Stomach (tissue), 9 donors: ENCODE results near the gene KIRREL3. TPM values are rescaled to one million over a fixed set of nuclear protein-coding genes. Genes with fewer than 3 reads are reported as not detected.
A peak's percentile ranks its signal among the peaks of the same experiment; 100 is the strongest.

Experiments
- DNase-seq, 2 donors: peaks; one replicate each; pipeline versions ENCODE4 v3.0.0 to v3.0.0-alpha.2; 2013 to 2019
- H3K27ac ChIP-seq, 5 donors: fragments of 200-600 bp in 4 of 5; sonication (generic) in 4 of 5; one replicate each; pipeline ENCODE4 v1.5.1; 2013 to 2019; ENCODE audit warnings: mild to moderate bottlenecking in 1 of 5, moderate library complexity in 1 of 5
- H3K27me3 ChIP-seq, 3 donors: fragments of 200-600 bp; sonication (generic); one replicate each; pipeline ENCODE4 v1.5.1; 2017 to 2019; ENCODE audit warnings: mixed run types in 1 of 3
- H3K36me3 ChIP-seq, 4 donors: fragments of 200-600 bp; sonication (generic); 1 replicate in 3 of 4; 2 replicates in 1 of 4; pipeline ENCODE4 v1.5.1; 2016 to 2019
- H3K4me1 ChIP-seq, 4 donors: fragments of 200-600 bp; sonication (generic); one replicate each; pipeline ENCODE4 v1.5.1; 2016 to 2019
- H3K4me3 ChIP-seq, 4 donors: fragments of 200-600 bp; sonication (generic) in 3 of 4; one replicate each; pipeline ENCODE4 v1.5.1; 2016 to 2019; ENCODE audit warnings: mild to moderate bottlenecking in 1 of 4
- H3K9me3 ChIP-seq, 4 donors: fragments of 200-600 bp; sonication (generic); one replicate each; pipeline ENCODE4 v1.5.1; 2016 to 2019
- EP300 ChIP-seq: sonication (generic); formaldehyde crosslinking; IDR thresholded peaks from one replicate; pipeline ENCODE4 v1.6.1; 2017; ENCODE audit warnings: antibody characterized with exemption
- POLR2A ChIP-seq, 4 donors: fragments of 450-650 bp; IDR thresholded peaks; one replicate each; pipeline ENCODE4 v1.6.1; 2016; ENCODE audit warnings: antibody characterized with exemption in 4 of 4, control low read depth in 2 of 4, mild to moderate bottlenecking in 1 of 4, moderate library complexity in 1 of 4
- POLR2AphosphoS5 ChIP-seq, 3 donors: sonication (generic); formaldehyde crosslinking; IDR thresholded peaks; one replicate each; pipeline ENCODE4 v1.6.1; 2016; ENCODE audit warnings: antibody characterized with exemption in 3 of 3
- WGBS, 5 donors: extraction: QIAGEN DNeasy Blood & Tissue Kit in 3 of 5; methylation state at CpG; one replicate each; pipeline versions ENCODE4 v1.1.5 to v1.1.7; 2013 to 2018; 5-methylcytosine and 5-hydroxymethylcytosine counted together
- intact Hi-C: fragments of 100-400 bp; cut with DNase I; formaldehyde crosslinking; loops from one replicate; pipeline ENCODE4 v1.15.1; 2023; ENCODE audit warnings: low total_unique reads
- polyA plus RNA-seq, 3 donors: library from polyadenylated mRNA; stranded (reverse); fragments of 200-250 nt; gene quantifications; one replicate each; pipeline ENCODE4 v1.2.3, GENCODE V29; 2013
- total RNA-seq, 5 donors: library from RNA; depleted of rRNA; stranded (reverse); fragments of >200 nt; gene quantifications; one replicate each; pipeline versions ENCODE4 v1.1.0 to v1.2.3, GENCODE V29; 2014 to 2016
- TF ChIP-seq, protein P1 (sequence below), 7 experiments: fragments of 450-650 bp in 4 of 7; fragments of 200-600 bp in 3 of 7; sonication (generic) in 3 of 7; IDR thresholded peaks; one replicate each; pipeline ENCODE4 v1.5.1; 2016 to 2019; ENCODE audit warnings: antibody characterized with exemption in 7 of 7, control low read depth in 2 of 7, mild to moderate bottlenecking in 1 of 7
- donor health status: healthy with polysubstance abuse.
- donor health status: Bipolar disorder and iron deficiency.
- donor health status: healthy.

The KIRREL3 gene
- total and polyA plus RNA-seq, 8 donors: 0.10 to 1.7 (median 0.38) TPM; not detected in 4

DNA sequence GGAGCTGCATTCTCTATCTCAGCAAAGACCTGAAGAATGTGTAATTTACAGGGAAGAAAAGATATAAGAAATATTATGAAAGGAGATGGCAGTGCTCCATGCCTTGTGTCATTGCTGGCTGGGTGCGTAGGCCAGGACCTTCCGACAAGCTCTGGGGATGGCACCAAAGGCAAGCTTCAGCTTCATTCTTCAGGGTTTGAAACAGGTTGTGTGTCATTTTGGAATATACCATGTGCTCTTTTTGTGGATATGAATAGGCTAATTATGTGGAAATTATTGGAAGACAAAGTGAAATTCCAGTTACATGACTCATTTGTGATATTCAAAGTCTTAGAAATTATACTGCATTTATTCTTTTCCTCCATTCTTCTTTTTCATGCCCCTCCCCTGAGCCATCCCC lies 5.7 kb upstream of the KIRREL3 start:
- TF ChIP-seq POLR2A (IDR thresholded peaks at IDR 0.05) (no peak), EP300 (no peak), POLR2AphosphoS5 (IDR thresholded peaks at IDR 0.05) (no peak)
- TF ChIP-seq, protein P1, sequence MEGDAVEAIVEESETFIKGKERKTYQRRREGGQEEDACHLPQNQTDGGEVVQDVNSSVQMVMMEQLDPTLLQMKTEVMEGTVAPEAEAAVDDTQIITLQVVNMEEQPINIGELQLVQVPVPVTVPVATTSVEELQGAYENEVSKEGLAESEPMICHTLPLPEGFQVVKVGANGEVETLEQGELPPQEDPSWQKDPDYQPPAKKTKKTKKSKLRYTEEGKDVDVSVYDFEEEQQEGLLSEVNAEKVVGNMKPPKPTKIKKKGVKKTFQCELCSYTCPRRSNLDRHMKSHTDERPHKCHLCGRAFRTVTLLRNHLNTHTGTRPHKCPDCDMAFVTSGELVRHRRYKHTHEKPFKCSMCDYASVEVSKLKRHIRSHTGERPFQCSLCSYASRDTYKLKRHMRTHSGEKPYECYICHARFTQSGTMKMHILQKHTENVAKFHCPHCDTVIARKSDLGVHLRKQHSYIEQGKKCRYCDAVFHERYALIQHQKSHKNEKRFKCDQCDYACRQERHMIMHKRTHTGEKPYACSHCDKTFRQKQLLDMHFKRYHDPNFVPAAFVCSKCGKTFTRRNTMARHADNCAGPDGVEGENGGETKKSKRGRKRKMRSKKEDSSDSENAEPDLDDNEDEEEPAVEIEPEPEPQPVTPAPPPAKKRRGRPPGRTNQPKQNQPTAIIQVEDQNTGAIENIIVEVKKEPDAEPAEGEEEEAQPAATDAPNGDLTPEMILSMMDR (IDR thresholded peaks at IDR 0.05): no peak
- intact Hi-C loops: no loop called here

DNA sequence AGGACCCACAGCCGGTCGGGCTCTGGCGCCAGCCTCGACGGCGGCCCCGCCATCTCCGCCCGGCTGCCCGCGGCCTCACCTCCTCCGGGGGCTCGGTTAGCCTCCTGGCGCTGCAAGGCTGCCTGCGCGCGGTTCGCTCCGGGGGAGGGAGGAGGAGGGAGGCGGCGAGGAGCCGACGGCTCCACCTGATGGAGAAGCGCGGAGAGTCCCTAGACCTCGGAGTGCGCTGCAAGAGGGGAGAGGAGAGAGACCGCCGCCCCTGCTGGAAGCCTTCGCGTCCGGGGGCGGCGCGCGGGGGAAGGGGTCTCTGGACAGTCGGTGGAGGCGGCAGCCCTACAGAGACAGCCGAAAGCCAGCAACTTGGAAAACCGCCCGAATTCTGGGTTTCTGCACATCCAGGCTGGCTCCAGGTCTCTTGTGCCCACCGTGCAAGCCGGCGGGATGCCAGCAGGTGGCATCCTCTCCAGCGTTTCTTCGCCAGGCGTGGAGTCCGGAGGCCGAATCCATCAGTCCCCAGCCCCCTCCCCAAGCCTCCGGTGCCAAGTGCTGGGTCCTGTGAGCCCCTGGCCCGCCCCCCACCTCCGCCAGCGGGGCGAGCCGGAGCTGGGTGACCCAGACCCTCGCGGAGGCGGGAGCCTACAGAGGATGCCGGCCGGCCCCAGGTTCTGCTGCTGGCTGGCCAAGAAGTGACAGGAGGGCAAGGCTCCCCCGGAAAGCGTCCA lies 2.9 kb upstream of the KIRREL3 start:
- DNase-seq: peak in 1 of 2 donors; percentile 72
- no peaks in the 10 kb centered on the region for H3K9me3 ChIP-seq
- intact Hi-C loops: no loop called here
- WGBS, 5 donors: 2 to 7% (median 3%) methylated on average over 27 to 62 of the region's 62 CpGs
- H3K4me3 ChIP-seq: peak overlapping the region; percentile 10 to 32 (median 18)
- TF ChIP-seq POLR2AphosphoS5 (IDR thresholded peaks at IDR 0.05) (no peak), POLR2A (IDR thresholded peaks at IDR 0.05) (no peak), EP300 (no peak)
- TF ChIP-seq, protein P1 (IDR thresholded peaks at IDR 0.05): no peak
- no peak overlapping the region for H3K27ac ChIP-seq
- H3K36me3 ChIP-seq: no peaks in the 10 kb centered on the region
- peaks cover 0 to 29% (median 14%) of the 10 kb centered on the region in 4 donors for H3K4me1 ChIP-seq
- H3K27me3 ChIP-seq: peaks cover 19 to 96% (median 68%) of the 10 kb centered on the region in 3 donors

More for the DNA sequence above, 5.7 kb upstream of the KIRREL3 start:
- no peak for DNase-seq
- Histone ChIP-seq H3K27ac (no peak overlapping the region), H3K36me3 (no peaks in the 10 kb centered on the region), H3K4me1 (peaks cover 0 to 15% (median 6%) of the 10 kb centered on the region in 4 donors), H3K9me3 (no peaks in the 10 kb centered on the region), H3K27me3 (peaks cover 19 to 91% (median 45%) of the 10 kb centered on the region in 3 donors), H3K4me3 (no peak overlapping the region)
- WGBS, 5 donors: 84 to 100% (median 91%) methylated on average over 2 of the region's 2 CpGs

DNA sequence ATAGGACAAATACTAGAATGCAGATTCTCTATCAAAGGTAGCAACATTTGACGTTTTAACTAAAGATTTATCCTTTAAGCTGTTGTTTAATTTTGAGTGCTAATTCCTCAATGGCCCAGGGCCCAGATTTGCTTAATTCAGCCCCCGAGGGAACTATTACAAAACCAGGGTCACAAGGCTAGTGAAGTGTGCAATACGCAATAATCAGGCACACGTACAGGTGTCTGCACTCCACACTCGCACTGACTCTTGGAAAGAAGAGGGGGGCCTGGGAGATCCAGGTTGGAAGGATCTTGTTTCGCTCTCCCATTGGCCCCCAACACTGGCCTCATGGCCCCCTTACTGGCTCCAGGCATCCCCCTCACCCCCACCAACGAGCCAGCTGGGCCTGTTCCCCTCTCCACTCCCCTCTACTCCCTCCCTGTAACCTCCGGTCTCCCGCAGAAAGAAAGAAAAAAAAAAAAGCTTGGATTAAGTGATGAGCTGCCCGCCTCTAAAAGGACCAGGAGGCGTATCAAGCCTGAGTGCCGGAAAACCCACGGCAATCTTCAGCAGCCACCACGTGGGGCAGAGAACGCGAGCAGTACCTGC lies 2.2 kb upstream of the KIRREL3 start:
- Histone ChIP-seq H3K4me3 (peak overlapping the region; percentile 10 to 32 (median 18)), H3K27me3 (peaks cover 19 to 98% (median 69%) of the 10 kb centered on the region in 3 donors), H3K9me3 (no peaks in the 10 kb centered on the region), H3K27ac (no peak overlapping the region), H3K4me1 (peaks cover 0 to 29% (median 14%) of the 10 kb centered on the region in 4 donors), H3K36me3 (no peaks in the 10 kb centered on the region)
- intact Hi-C loops: no loop called here
- TF ChIP-seq POLR2A (IDR thresholded peaks at IDR 0.05) (no peak), POLR2AphosphoS5 (IDR thresholded peaks at IDR 0.05) (no peak), EP300 (no peak)
- TF ChIP-seq, protein P1 (IDR thresholded peaks at IDR 0.05): no peak
- DNase-seq: no peak
- 12 to 24% (median 18%) methylated on average over 16 of the region's 16 CpGs for WGBS, 5 donors

DNA sequence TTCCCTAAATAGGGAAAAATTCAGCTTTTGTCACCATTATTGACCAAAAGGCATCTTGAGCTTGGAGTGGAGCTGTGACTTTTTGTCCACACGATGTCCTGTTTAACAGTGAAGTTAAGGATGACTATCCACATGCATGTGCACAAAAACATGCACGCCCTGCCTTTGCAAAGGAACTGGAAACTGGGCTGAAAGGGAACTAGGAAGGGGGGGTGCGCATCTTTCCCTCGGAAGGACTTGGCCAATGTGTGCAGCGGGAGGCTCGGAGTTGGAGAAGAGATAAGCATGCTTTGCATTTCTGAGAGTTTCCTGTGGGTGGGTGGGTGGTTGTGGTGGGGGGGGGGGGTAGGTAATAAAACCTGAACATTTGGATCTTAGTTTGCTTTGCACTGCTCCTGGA lies 411 bp upstream of the KIRREL3 start:
- Histone ChIP-seq H3K4me3 (peak overlapping the region in 3 of 4 donors; percentile 30 to 38 (median 36)), H3K36me3 (no peaks in the 10 kb centered on the region), H3K27me3 (peaks cover 19 to 100% (median 75%) of the 10 kb centered on the region in 3 donors), H3K9me3 (no peaks in the 10 kb centered on the region), H3K27ac (no peak overlapping the region), H3K4me1 (peaks cover 0 to 29% (median 14%) of the 10 kb centered on the region in 4 donors)
- intact Hi-C loops: no loop called here
- 5 to 10% (median 8%) methylated on average over 6 of the region's 6 CpGs for WGBS, 5 donors
- no peak for TF ChIP-seq EP300
- TF ChIP-seq, protein P1 (IDR thresholded peaks at IDR 0.05): no peak
- no peak for TF ChIP-seq POLR2A (IDR thresholded peaks at IDR 0.05)
- TF ChIP-seq POLR2AphosphoS5 (IDR thresholded peaks at IDR 0.05): no peak
- DNase-seq: no peak
